ENCODE results near the gene DENND1A.

DNA sequence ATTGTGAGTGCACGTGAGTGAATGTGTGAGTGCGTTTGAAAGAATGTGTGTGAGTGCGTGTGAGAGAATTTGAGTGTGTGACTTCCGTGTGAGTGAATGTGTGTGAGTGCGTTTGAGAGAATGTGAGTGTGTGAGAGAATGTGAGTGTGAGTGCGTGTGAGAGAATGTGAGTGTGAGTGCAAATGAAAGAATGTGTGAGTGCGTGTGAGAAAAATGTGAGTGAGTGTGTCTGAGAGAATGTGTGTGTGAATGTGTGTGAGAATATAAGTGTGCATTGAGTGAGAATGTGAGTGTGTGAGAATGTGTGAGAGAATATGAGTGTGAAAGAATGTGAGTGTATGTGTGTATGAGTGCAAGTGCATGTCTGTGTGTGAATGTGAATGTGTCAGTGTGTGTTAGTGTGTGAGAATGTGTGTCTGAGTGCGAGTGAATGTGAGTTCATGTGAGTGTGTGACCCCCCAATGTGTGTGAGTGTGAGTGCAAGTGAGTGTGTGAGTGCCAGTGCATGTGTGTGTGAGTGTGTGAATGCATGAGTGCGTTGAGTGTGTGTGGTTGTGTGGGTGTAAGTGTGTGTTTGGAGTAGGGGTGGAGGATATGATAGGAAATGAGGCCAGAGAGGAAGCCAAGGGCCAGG, 43.8 kb upstream of the DENND1A start:
- TF ChIP-seq, protein P1, sequence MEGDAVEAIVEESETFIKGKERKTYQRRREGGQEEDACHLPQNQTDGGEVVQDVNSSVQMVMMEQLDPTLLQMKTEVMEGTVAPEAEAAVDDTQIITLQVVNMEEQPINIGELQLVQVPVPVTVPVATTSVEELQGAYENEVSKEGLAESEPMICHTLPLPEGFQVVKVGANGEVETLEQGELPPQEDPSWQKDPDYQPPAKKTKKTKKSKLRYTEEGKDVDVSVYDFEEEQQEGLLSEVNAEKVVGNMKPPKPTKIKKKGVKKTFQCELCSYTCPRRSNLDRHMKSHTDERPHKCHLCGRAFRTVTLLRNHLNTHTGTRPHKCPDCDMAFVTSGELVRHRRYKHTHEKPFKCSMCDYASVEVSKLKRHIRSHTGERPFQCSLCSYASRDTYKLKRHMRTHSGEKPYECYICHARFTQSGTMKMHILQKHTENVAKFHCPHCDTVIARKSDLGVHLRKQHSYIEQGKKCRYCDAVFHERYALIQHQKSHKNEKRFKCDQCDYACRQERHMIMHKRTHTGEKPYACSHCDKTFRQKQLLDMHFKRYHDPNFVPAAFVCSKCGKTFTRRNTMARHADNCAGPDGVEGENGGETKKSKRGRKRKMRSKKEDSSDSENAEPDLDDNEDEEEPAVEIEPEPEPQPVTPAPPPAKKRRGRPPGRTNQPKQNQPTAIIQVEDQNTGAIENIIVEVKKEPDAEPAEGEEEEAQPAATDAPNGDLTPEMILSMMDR (IDR thresholded peaks at IDR 0.05; ENCODE audit: low read depth, low read length, missing input control) = no peak
- no peak for TF ChIP-seq YY1 (IDR thresholded peaks at IDR 0.05)
- no peak for TF ChIP-seq SP1 (IDR thresholded peaks at IDR 0.05)
- TF ChIP-seq HNF4A (conservative IDR thresholded peaks at IDR 0.05) = no peak
- TF ChIP-seq, protein P2, sequence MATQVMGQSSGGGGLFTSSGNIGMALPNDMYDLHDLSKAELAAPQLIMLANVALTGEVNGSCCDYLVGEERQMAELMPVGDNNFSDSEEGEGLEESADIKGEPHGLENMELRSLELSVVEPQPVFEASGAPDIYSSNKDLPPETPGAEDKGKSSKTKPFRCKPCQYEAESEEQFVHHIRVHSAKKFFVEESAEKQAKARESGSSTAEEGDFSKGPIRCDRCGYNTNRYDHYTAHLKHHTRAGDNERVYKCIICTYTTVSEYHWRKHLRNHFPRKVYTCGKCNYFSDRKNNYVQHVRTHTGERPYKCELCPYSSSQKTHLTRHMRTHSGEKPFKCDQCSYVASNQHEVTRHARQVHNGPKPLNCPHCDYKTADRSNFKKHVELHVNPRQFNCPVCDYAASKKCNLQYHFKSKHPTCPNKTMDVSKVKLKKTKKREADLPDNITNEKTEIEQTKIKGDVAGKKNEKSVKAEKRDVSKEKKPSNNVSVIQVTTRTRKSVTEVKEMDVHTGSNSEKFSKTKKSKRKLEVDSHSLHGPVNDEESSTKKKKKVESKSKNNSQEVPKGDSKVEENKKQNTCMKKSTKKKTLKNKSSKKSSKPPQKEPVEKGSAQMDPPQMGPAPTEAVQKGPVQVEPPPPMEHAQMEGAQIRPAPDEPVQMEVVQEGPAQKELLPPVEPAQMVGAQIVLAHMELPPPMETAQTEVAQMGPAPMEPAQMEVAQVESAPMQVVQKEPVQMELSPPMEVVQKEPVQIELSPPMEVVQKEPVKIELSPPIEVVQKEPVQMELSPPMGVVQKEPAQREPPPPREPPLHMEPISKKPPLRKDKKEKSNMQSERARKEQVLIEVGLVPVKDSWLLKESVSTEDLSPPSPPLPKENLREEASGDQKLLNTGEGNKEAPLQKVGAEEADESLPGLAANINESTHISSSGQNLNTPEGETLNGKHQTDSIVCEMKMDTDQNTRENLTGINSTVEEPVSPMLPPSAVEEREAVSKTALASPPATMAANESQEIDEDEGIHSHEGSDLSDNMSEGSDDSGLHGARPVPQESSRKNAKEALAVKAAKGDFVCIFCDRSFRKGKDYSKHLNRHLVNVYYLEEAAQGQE (IDR thresholded peaks at IDR 0.05) = no peak
